A673 (cell line): ENCODE data around the gene ATG3. TPM values are rescaled to one million over a fixed set of nuclear protein-coding genes. Genes with fewer than 3 reads are reported as not detected.

Source experiments
- BruUV-seq: library from RNA; stranded (reverse); fragments of 400-500 nt; replicated peaks from 2 replicates; lab custom pipeline; 2021; lab: Mats Ljungman, UMichigan
- CTCF ChIA-PET: fragments of 300-600 bp; sonication (Branson Sonifier 250); formaldehyde crosslinking; loops from one replicate; lab custom pipeline; 2022; ENCODE audit warnings: antibody characterized with exemption; lab: Charles Lee
- POLR2A ChIA-PET: fragments of 300-600 bp; sonication (Branson Sonifier 250); formaldehyde crosslinking; loops from one replicate; lab custom pipeline; 2022; ENCODE audit warnings: antibody characterized with exemption; ENCODE audit not compliant: low non-redundant PET; lab: Charles Lee
- DNase-seq: peaks from one replicate; pipeline ENCODE4 v3.0.0-alpha.2; 2015; ENCODE audit warnings: low spot score
- H3K27ac ChIP-seq: fragments of 200-600 bp; sonication (generic); 2 replicates; pipeline ENCODE4 v1.5.1; 2016; ENCODE audit warnings: mixed run types, low read depth, mild to moderate bottlenecking, mixed read lengths, antibody characterized with exemption, low read length; ENCODE audit not compliant: poor library complexity, severe bottlenecking
- H3K27me3 ChIP-seq: fragments of 200-600 bp; sonication (generic); replicated peaks from 2 replicates; pipeline ENCODE4 v1.6.1; 2017; ENCODE audit warnings: mixed run types, low read depth, mild to moderate bottlenecking, mixed read lengths, antibody characterized with exemption, low read length; ENCODE audit not compliant: insufficient read depth, poor library complexity
- H3K36me3 ChIP-seq: fragments of 200-600 bp; sonication (generic); 2 replicates; pipeline ENCODE4 v1.6.1; 2016; ENCODE audit warnings: mixed run types, mild to moderate bottlenecking, mixed read lengths, antibody characterized with exemption, low read length; ENCODE audit not compliant: insufficient read depth, poor library complexity, severe bottlenecking
- H3K4me1 ChIP-seq: fragments of 200-600 bp; sonication (generic); 2 replicates; pipeline ENCODE4 v1.6.1; 2017; ENCODE audit warnings: mixed run types, mild to moderate bottlenecking, mixed read lengths, antibody characterized with exemption, low read length; ENCODE audit not compliant: insufficient read depth, poor library complexity, severe bottlenecking
- H3K4me3 ChIP-seq: fragments of 200-600 bp; sonication (generic); 2 replicates; pipeline ENCODE4 v1.5.1; 2016; ENCODE audit warnings: low read depth, mixed run types, mild to moderate bottlenecking, mixed read lengths, low read length; ENCODE audit not compliant: poor library complexity, severe bottlenecking
- H3K9me3 ChIP-seq: fragments of 200-600 bp; sonication (generic); 2 replicates; pipeline ENCODE4 v1.6.1; 2016; ENCODE audit warnings: mixed run types, low read depth, mild to moderate bottlenecking, mixed read lengths, antibody characterized with exemption, low read length; ENCODE audit not compliant: poor library complexity, severe bottlenecking
- CTCF ChIP-seq: fragments of 300-800, 200-600 bp; sonication (generic); conservative IDR thresholded peaks from 2 replicates; pipeline ENCODE4 v1.5.1; 2017; ENCODE audit warnings: low read depth, mild to moderate bottlenecking, antibody characterized with exemption, low read length, moderate library complexity, mixed read lengths
- EZH2 ChIP-seq: fragments of 200-600 bp; sonication (generic); IDR thresholded peaks from 2 replicates; pipeline ENCODE4 v1.6.1; 2017; ENCODE audit warnings: borderline replicate concordance, low read depth, mild to moderate bottlenecking, mixed read lengths, antibody characterized with exemption, low read length; ENCODE audit not compliant: poor library complexity, severe bottlenecking
- intact Hi-C: fragments of 100-400 bp; cut with micrococcal nuclease; formaldehyde crosslinking; loops from one replicate; pipeline ENCODE4 v1.10.0; 2022; ENCODE audit not compliant: unreplicated experiment
- total RNA-seq: library from RNA; stranded (reverse); gene quantifications from 2 replicates; pipeline ENCODE4 v1.2.3, GENCODE V29; 2021

The ATG3 gene
- total RNA-seq, 1 experiment from 2014 or later: 54.5 TPM

GRCh38 chr3:112489674-112490479 is 71.9 kb downstream of the ATG3 start:
- BruUV-seq: no TSS peak
- no peaks in the 10 kb centered on the region for H3K27me3 ChIP-seq
- H3K36me3 ChIP-seq: no peaks in the 10 kb centered on the region
- DNase-seq: no peak
- no peak for TF ChIP-seq EZH2
- TF ChIP-seq CTCF: no peak
- CTCF ChIA-PET: interaction anchor here (0.6 kb wide), 1 partner anchor 29 kb away, joined by 3 read pairs; no protein-coding TSS in a partner anchor
- H3K4me1 ChIP-seq: no peaks in the 10 kb centered on the region
- intact Hi-C loops: no loop called here
- no peaks in the 10 kb centered on the region for H3K9me3 ChIP-seq
- no peak overlapping the region for H3K4me3 ChIP-seq
- H3K27ac ChIP-seq: no peak overlapping the region
- POLR2A ChIA-PET: no interaction called here

GRCh38 chr3:112486811-112487505 is 74.8 kb downstream of the ATG3 start:
- Histone ChIP-seq H3K27ac (no peak overlapping the region), H3K4me3 (no peak overlapping the region), H3K4me1 (no peaks in the 10 kb centered on the region), H3K27me3 (no peaks in the 10 kb centered on the region), H3K9me3 (no peaks in the 10 kb centered on the region), H3K36me3 (no peaks in the 10 kb centered on the region)
- no TSS peak for BruUV-seq
- ChIA-PET CTCF (no interaction called here), POLR2A (no interaction called here)
- intact Hi-C loops: no loop called here
- no peak for DNase-seq
- TF ChIP-seq CTCF: no peak
- no peak for TF ChIP-seq EZH2

GRCh38 chr3:112484352-112484751 is 77.4 kb downstream of the ATG3 start:
- intact Hi-C loops: no loop called here
- BruUV-seq: no TSS peak
- CTCF ChIA-PET: no interaction called here
- no peaks in the 10 kb centered on the region for H3K4me1 ChIP-seq
- POLR2A ChIA-PET: no interaction called here
- H3K27me3 ChIP-seq: no peaks in the 10 kb centered on the region
- DNase-seq: no peak
- TF ChIP-seq EZH2: no peak
- TF ChIP-seq CTCF: no peak
- H3K36me3 ChIP-seq: no peaks in the 10 kb centered on the region
- H3K4me3 ChIP-seq: no peak overlapping the region
- H3K27ac ChIP-seq: no peak overlapping the region
- no peaks in the 10 kb centered on the region for H3K9me3 ChIP-seq
